Measurements from ENCODE around the gene MMP15. TPM values are rescaled to one million over a fixed set of nuclear protein-coding genes. Genes with fewer than 3 reads are reported as not detected.
"Not testable (repeated sequence)": the region's sequence is repeated elsewhere in the genome, so short reads cannot be mapped to it uniquely, and the experiment has no call there.

Gene MMP15
- 1.7 TPM for total RNA-seq (ENCODE audit: insufficient read depth, low replicate concordance)

GRCh38 chr16:58025351-58026138 lies at the start of gene MMP15:
Gene MMP15 (plus strand): TSS chr16:58025754. CDS start chr16:58026351, 597 bp downstream.
- DNase-seq (ENCODE audit: low spot score): peak; percentile 75

- peak; percentile 29 for DNase-seq (ENCODE audit: low spot score)
These were observed 49.2 kb upstream of the MMP15 start for GRCh38 chr16:57976331-57976796.

- no peak for DNase-seq (ENCODE audit: low spot score)
These were observed 48.0 kb upstream of the MMP15 start for GRCh38 chr16:57977418-57978069.

- not testable (repeated sequence) for DNase-seq (ENCODE audit: low spot score)
These were observed 47.5 kb upstream of the MMP15 start for GRCh38 chr16:57978070-57978465.

GRCh38 chr16:57979006-57979585 lies 46.5 kb upstream of the MMP15 start:
- no peak for DNase-seq (ENCODE audit: low spot score)

GRCh38 chr16:57981636-57982035 lies 43.9 kb upstream of the MMP15 start:
- DNase-seq (ENCODE audit: low spot score): no peak

GRCh38 chr16:57982385-57982784 lies 43.2 kb upstream of the MMP15 start:
- no peak for DNase-seq (ENCODE audit: low spot score)

GRCh38 chr16:57984443-57985203 lies 40.9 kb upstream of the MMP15 start:
- DNase-seq (ENCODE audit: low spot score): peak; percentile 91

- peak; percentile 40 for DNase-seq (ENCODE audit: low spot score)
These were observed 40.1 kb upstream of the MMP15 start for GRCh38 chr16:57985204-57986181.

GRCh38 chr16:57986196-57986595 lies 39.4 kb upstream of the MMP15 start:
- DNase-seq (ENCODE audit: low spot score): no peak

- DNase-seq (ENCODE audit: low spot score): no peak
These were observed 37.9 kb upstream of the MMP15 start for GRCh38 chr16:57987441-57988177.

- no peak for DNase-seq (ENCODE audit: low spot score)
These were observed 36.6 kb upstream of the MMP15 start for GRCh38 chr16:57988929-57989328.

- DNase-seq (ENCODE audit: low spot score): no peak
These were observed 33.9 kb upstream of the MMP15 start for GRCh38 chr16:57991551-57992059.

- no peak for DNase-seq (ENCODE audit: low spot score)
These were observed 33.5 kb upstream of the MMP15 start for GRCh38 chr16:57992084-57992483.

- no peak for DNase-seq (ENCODE audit: low spot score)
These were observed 32.1 kb upstream of the MMP15 start for GRCh38 chr16:57993438-57993837.

GRCh38 chr16:57993897-57994296 lies 31.7 kb upstream of the MMP15 start:
- DNase-seq (ENCODE audit: low spot score): no peak

- no peak for DNase-seq (ENCODE audit: low spot score)
These were observed 31.2 kb upstream of the MMP15 start for GRCh38 chr16:57994361-57994760.

- DNase-seq (ENCODE audit: low spot score): no peak
These were observed 30.8 kb upstream of the MMP15 start for GRCh38 chr16:57994778-57995177.

GRCh38 chr16:57995721-57996405 lies 29.7 kb upstream of the MMP15 start:
- DNase-seq (ENCODE audit: low spot score): no peak
